HepG2 (cell line): Measurements from ENCODE around the gene NABP2. TPM values are rescaled to one million over a fixed set of nuclear protein-coding genes. Genes with fewer than 3 reads are reported as not detected.
A peak's percentile ranks its signal among the peaks of the same experiment; 100 is the strongest.

Source experiments
- AGO1 ChIP-seq: fragments of 200-400 bp; formaldehyde crosslinking; IDR thresholded peaks from 2 replicates; pipeline ENCODE4 v1.6.1; 2017; ENCODE audit warnings: mild to moderate bottlenecking, low read depth, low read length, moderate library complexity; ENCODE audit not compliant: poor library complexity, severe bottlenecking
- EHMT2 ChIP-seq: fragments of 200-600 bp; sonication (generic); IDR thresholded peaks from 2 replicates; pipeline ENCODE4 v1.7.0; 2017; ENCODE audit warnings: antibody characterized with exemption, low read depth, low read length, borderline replicate concordance
- FOXA1 ChIP-seq, 2 experiments: fragments of 450-650 bp in 1 of 2; sonication (generic) in 1 of 2; formaldehyde crosslinking in 1 of 2; IDR thresholded peaks; 2 replicates each; pipeline versions ENCODE4 v1.4.0 to v1.6.1; 2016 to 2020; ENCODE audit warnings: missing genetic modification reagents in 1 of 2
- GFI1 ChIP-seq: sonication (generic); formaldehyde crosslinking; IDR thresholded peaks from 2 replicates; pipeline ENCODE4 v1.5.0; 2020; ENCODE audit warnings: missing genetic modification reagents, mild to moderate bottlenecking, borderline replicate concordance
- GZF1 ChIP-seq: sonication (generic); formaldehyde crosslinking; IDR thresholded peaks from 2 replicates; pipeline ENCODE4 v1.5.1; 2020; ENCODE audit warnings: mild to moderate bottlenecking, missing genetic modification reagents
- MBD4 ChIP-seq: IDR thresholded peaks from 2 replicates; pipeline ENCODE4 v1.6.1; 2012; ENCODE audit warnings: low read length, inconsistent platforms, borderline replicate concordance
- MEIS1 ChIP-seq: sonication (generic); formaldehyde crosslinking; IDR thresholded peaks from 2 replicates; pipeline ENCODE4 v1.9.0; 2021; ENCODE audit warnings: mild to moderate bottlenecking, missing genetic modification reagents, moderate library complexity, borderline replicate concordance
- NFIB ChIP-seq: sonication (generic); formaldehyde crosslinking; IDR thresholded peaks from 2 replicates; pipeline ENCODE4 v1.9.0; 2021; ENCODE audit warnings: missing genetic modification reagents, mild to moderate bottlenecking, borderline replicate concordance
- NKX3-1 ChIP-seq: sonication (generic); formaldehyde crosslinking; IDR thresholded peaks from 2 replicates; pipeline ENCODE4 v1.5.0; 2020; ENCODE audit warnings: missing genetic modification reagents
- PHB2 ChIP-seq: fragments of 450-650 bp; IDR thresholded peaks from 2 replicates; pipeline ENCODE4 v1.6.1; 2018; ENCODE audit not compliant: partially characterized antibody
- RFXAP ChIP-seq: sonication (generic); formaldehyde crosslinking; IDR thresholded peaks from 2 replicates; pipeline ENCODE4 v1.4.0; 2020; ENCODE audit warnings: missing genetic modification reagents, borderline replicate concordance
- SYNCRIP ChIP-seq: fragments of 200-400 bp; formaldehyde crosslinking; IDR thresholded peaks from 2 replicates; pipeline ENCODE4 v1.6.1; 2018; ENCODE audit warnings: mild to moderate bottlenecking, low read depth, low read length; ENCODE audit not compliant: insufficient read depth
- ZFAT ChIP-seq: sonication (generic); formaldehyde crosslinking; conservative IDR thresholded peaks from 2 replicates; pipeline ENCODE4 v1.8.1; 2023; ENCODE audit warnings: missing genetic modification reagents, inconsistent platforms
- ZFP36L2 ChIP-seq: sonication (generic); formaldehyde crosslinking; IDR thresholded peaks from 2 replicates; pipeline ENCODE4 v1.4.0; 2020; ENCODE audit warnings: missing genetic modification reagents
- ZNF235 ChIP-seq: sonication (generic); formaldehyde crosslinking; IDR thresholded peaks from 2 replicates; pipeline ENCODE4 v1.8.1; 2023; ENCODE audit warnings: mild to moderate bottlenecking, missing genetic modification reagents, borderline replicate concordance
- ZNF292 ChIP-seq: sonication (generic); formaldehyde crosslinking; IDR thresholded peaks from 2 replicates; pipeline ENCODE4 v1.8.1; 2022; ENCODE audit warnings: mild to moderate bottlenecking, low read depth, missing genetic modification reagents, borderline replicate concordance
- ZNF543 ChIP-seq: sonication (generic); formaldehyde crosslinking; IDR thresholded peaks from 2 replicates; pipeline ENCODE4 v1.4.0; 2020; ENCODE audit warnings: mild to moderate bottlenecking, missing genetic modification reagents
- ZNF550 ChIP-seq: sonication (generic); formaldehyde crosslinking; IDR thresholded peaks from 2 replicates; pipeline ENCODE4 v1.4.0; 2020; ENCODE audit warnings: mild to moderate bottlenecking, missing genetic modification reagents, borderline replicate concordance
- ZNF768 ChIP-seq: sonication (generic); formaldehyde crosslinking; IDR thresholded peaks from 2 replicates; pipeline ENCODE4 v1.4.0; 2020; ENCODE audit warnings: missing genetic modification reagents
- ZSCAN20 ChIP-seq: sonication (generic); formaldehyde crosslinking; IDR thresholded peaks from 2 replicates; pipeline ENCODE4 v1.4.0; 2020; ENCODE audit warnings: missing genetic modification reagents, mild to moderate bottlenecking, borderline replicate concordance
- ZZZ3 ChIP-seq: sonication (generic); formaldehyde crosslinking; IDR thresholded peaks from 2 replicates; pipeline ENCODE4 v1.4.0; 2020; ENCODE audit warnings: missing genetic modification reagents, mild to moderate bottlenecking, borderline replicate concordance
- polyA plus RNA-seq, 8 experiments: library from polyadenylated mRNA; depleted of rRNA in 3 of 8; stranded (reverse) in 7 of 8; unstranded in 1 of 8; fragments of >200 nt; fragmentation: Illumina TruSeq in 4 of 8; extraction: Trizol in 4 of 8; gene quantifications; 2 replicates each; pipeline versions ENCODE4 v1.2.1 to v1.2.3, GENCODE V29; 2011 to 2016; ENCODE audit warnings: low read depth in 4 of 8, missing spikeins in 1 of 8, mixed read lengths in 1 of 8; ENCODE audit not compliant: insufficient read depth in 1 of 8
- total RNA-seq, 5 experiments: library from RNA; depleted of rRNA; stranded (reverse); fragments of >200 nt; fragmentation: Illumina TruSeq; extraction: Trizol; gene quantifications; 2 replicates each; pipeline ENCODE4 v1.2.3, GENCODE V29; 2016; ENCODE audit warnings: low read depth in 1 of 5
- TF ChIP-seq, protein P1 (sequence below): sonication (generic); formaldehyde crosslinking; IDR thresholded peaks from 2 replicates; pipeline ENCODE4 v1.4.0; 2020; ENCODE audit warnings: mild to moderate bottlenecking, missing genetic modification reagents, borderline replicate concordance
- TF ChIP-seq, protein P2 (sequence below): IDR thresholded peaks from 2 replicates; pipeline ENCODE4 v1.6.1; 2016; ENCODE audit warnings: mild to moderate bottlenecking
- TF ChIP-seq, protein P3 (sequence below): fragments of 450-650 bp; IDR thresholded peaks from 2 replicates; pipeline ENCODE4 v1.6.1; 2017; ENCODE audit warnings: mild to moderate bottlenecking

NABP2 gene
- total and polyA plus RNA-seq, 2 of the 13 experiments (the other 11 are each of a cell fraction or from before 2014, with no cell fraction given), result 33.2 to 35.5 TPM

DNA sequence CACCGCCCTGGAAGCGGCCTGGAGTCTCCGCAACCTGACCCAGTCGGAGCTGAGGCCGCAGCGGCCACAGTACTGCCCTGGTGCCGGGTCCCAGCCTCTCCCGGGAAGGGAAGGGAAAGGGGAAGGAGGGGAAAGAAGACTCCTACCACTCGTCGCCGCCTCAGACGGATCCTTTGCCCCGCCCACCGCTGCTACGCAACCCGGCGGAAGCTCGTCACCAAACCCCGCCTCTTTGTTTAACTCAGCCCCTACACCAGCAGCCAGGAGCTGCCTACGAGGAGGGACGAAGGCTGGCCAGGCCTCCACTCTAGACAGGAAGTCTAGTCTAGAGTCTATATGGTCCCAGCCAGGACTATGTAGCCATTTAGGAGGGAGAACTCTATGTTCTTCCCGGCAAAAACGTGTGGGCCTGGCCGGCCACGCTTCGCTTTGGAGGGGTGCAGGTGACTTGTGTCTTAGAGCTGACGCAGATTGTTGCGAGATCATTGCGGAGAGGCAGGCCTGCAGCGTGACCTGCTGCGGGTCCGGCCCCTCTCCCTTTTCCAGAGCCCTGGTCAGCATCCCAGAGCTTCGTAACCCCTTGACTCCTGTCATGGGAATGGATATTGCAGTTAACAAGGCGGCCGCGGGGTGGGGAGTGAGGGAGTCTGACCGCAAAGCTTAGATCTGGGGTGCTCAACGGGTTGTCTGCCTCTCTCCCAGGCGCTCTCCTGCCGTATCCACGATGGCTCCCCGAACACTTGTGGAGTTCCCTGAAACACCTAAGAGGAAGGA is 2.2 kb upstream of the NABP2 start, which contains the start of gene RNF41 (continued):
- TF ChIP-seq, protein P1, sequence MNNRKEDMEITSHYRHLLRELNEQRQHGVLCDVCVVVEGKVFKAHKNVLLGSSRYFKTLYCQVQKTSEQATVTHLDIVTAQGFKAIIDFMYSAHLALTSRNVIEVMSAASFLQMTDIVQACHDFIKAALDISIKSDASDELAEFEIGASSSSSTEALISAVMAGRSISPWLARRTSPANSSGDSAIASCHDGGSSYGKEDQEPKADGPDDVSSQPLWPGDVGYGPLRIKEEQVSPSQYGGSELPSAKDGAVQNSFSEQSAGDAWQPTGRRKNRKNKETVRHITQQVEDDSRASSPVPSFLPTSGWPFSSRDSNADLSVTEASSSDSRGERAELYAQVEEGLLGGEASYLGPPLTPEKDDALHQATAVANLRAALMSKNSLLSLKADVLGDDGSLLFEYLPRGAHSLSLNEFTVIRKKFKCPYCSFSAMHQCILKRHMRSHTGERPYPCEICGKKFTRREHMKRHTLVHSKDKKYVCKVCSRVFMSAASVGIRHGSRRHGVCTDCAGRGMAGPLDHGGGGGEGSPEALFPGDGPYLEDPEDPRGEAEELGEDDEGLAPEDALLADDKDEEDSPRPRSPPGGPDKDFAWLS (CRISPR knock-in tag), result 0 out of 2 replicates have a peak, but pooled peaks have one; percentile 31
- TF ChIP-seq ZNF543, result peak; percentile 73; the same call in 1 of the 2 replicates
- TF ChIP-seq ZFP36L2 (CRISPR knock-in tag), result no peak
- TF ChIP-seq ZNF292 (CRISPR knock-in tag), result no peak
- TF ChIP-seq, protein P2, sequence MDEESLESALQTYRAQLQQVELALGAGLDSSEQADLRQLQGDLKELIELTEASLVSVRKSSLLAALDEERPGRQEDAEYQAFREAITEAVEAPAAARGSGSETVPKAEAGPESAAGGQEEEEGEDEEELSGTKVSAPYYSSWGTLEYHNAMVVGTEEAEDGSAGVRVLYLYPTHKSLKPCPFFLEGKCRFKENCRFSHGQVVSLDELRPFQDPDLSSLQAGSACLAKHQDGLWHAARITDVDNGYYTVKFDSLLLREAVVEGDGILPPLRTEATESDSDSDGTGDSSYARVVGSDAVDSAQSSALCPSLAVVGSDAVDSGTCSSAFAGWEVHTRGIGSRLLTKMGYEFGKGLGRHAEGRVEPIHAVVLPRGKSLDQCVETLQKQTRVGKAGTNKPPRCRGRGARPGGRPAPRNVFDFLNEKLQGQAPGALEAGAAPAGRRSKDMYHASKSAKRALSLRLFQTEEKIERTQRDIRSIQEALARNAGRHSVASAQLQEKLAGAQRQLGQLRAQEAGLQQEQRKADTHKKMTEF, result peak; percentile 71
- TF ChIP-seq NKX3-1 (CRISPR knock-in tag), result no peak; the same call in 1 of the 2 replicates
- TF ChIP-seq ZNF235 (CRISPR knock-in tag), result no peak
- TF ChIP-seq RFXAP (CRISPR knock-in tag), result peak; percentile 69; the same call in 1 of the 2 replicates
- TF ChIP-seq AGO1, result peak; percentile 46
- TF ChIP-seq, protein P3, sequence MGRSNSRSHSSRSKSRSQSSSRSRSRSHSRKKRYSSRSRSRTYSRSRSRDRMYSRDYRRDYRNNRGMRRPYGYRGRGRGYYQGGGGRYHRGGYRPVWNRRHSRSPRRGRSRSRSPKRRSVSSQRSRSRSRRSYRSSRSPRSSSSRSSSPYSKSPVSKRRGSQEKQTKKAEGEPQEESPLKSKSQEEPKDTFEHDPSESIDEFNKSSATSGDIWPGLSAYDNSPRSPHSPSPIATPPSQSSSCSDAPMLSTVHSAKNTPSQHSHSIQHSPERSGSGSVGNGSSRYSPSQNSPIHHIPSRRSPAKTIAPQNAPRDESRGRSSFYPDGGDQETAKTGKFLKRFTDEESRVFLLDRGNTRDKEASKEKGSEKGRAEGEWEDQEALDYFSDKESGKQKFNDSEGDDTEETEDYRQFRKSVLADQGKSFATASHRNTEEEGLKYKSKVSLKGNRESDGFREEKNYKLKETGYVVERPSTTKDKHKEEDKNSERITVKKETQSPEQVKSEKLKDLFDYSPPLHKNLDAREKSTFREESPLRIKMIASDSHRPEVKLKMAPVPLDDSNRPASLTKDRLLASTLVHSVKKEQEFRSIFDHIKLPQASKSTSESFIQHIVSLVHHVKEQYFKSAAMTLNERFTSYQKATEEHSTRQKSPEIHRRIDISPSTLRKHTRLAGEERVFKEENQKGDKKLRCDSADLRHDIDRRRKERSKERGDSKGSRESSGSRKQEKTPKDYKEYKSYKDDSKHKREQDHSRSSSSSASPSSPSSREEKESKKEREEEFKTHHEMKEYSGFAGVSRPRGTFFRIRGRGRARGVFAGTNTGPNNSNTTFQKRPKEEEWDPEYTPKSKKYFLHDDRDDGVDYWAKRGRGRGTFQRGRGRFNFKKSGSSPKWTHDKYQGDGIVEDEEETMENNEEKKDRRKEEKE, result no peak
- TF ChIP-seq FOXA1 (IDR thresholded peaks at IDR 0.05), result no peak
- peak; percentile 39 for TF ChIP-seq FOXA1 (CRISPR knock-in tag; IDR thresholded peaks at IDR 0.05)
- no peak for TF ChIP-seq SYNCRIP
- no peak for TF ChIP-seq ZFAT (CRISPR knock-in tag)
- TF ChIP-seq MEIS1 (CRISPR knock-in tag), result peak; percentile 85
- no peak for TF ChIP-seq MBD4
- TF ChIP-seq GFI1, result 0 out of 2 replicates have a peak, but pooled peaks have one; percentile 27
- no peak for TF ChIP-seq NFIB (CRISPR knock-in tag)
- TF ChIP-seq ZZZ3 (CRISPR knock-in tag), result peak; percentile 74; the same call in 1 of the 2 replicates
- 0 out of 2 replicates have a peak, but pooled peaks have one; percentile 22 for TF ChIP-seq ZNF768 (CRISPR knock-in tag)
- TF ChIP-seq EHMT2, result no peak
- TF ChIP-seq ZSCAN20 (CRISPR knock-in tag), result no peak
- TF ChIP-seq GZF1 (CRISPR knock-in tag), result 0 out of 2 replicates have a peak, but pooled peaks have one; percentile 39
- TF ChIP-seq PHB2, result no peak
- TF ChIP-seq ZNF550, result no peak
